Sigmoid colon (tissue), 7 donors: ENCODE results near the gene KCNAB2. TPM values are rescaled to one million over a fixed set of nuclear protein-coding genes. Genes with fewer than 3 reads are reported as not detected.

Experiments
- DNase-seq: peaks from one replicate; pipeline ENCODE4 v3.0.0-alpha.2; 2019
- H3K27ac ChIP-seq, 4 donors: fragments of 200-600 bp; sonication (generic); one replicate each; pipeline ENCODE4 v1.5.1; 2016 to 2019; ENCODE audit warnings: mild to moderate bottlenecking in 1 of 4
- H3K27me3 ChIP-seq, 3 donors: fragments of 200-600 bp; sonication (generic); one replicate each; pipeline ENCODE4 v1.5.1; 2019; ENCODE audit warnings: mild to moderate bottlenecking in 1 of 3
- H3K36me3 ChIP-seq, 4 donors: fragments of 200-600 bp; sonication (generic); one replicate each; pipeline ENCODE4 v1.5.1; 2016 to 2019
- H3K4me1 ChIP-seq, 4 donors: fragments of 200-600 bp; sonication (generic); one replicate each; pipeline ENCODE4 v1.5.1; 2017 to 2019
- H3K4me3 ChIP-seq, 4 donors: fragments of 200-600 bp; sonication (generic); one replicate each; pipeline ENCODE4 v1.5.1; 2017 to 2019; ENCODE audit warnings: mild to moderate bottlenecking in 2 of 4, moderate library complexity in 1 of 4
- H3K9me3 ChIP-seq, 4 donors: fragments of 200-600 bp in 3 of 4; sonication (generic) in 3 of 4; one replicate each; pipeline versions ENCODE4 v1.5.1 to v1.6.1; 2013 to 2019
- CTCF ChIP-seq, 4 experiments: fragments of 450-650 bp in 3 of 4; fragments of 200-600 bp in 1 of 4; IDR thresholded peaks; one replicate each; pipeline ENCODE4 v1.5.1; 2016 to 2019; ENCODE audit warnings: antibody characterized with exemption in 4 of 4, mild to moderate bottlenecking in 3 of 4, moderate library complexity in 2 of 4
- EP300 ChIP-seq, 4 donors: sonication (generic); formaldehyde crosslinking; IDR thresholded peaks; one replicate each; pipeline ENCODE4 v1.6.1; 2017; ENCODE audit warnings: antibody characterized with exemption in 4 of 4
- POLR2A ChIP-seq, 2 donors: fragments of 450-650 bp; IDR thresholded peaks; one replicate each; pipeline ENCODE4 v1.6.1; 2016; ENCODE audit warnings: antibody characterized with exemption in 2 of 2, mild to moderate bottlenecking in 2 of 2, moderate library complexity in 2 of 2
- POLR2AphosphoS5 ChIP-seq, 4 donors: sonication (generic); formaldehyde crosslinking; IDR thresholded peaks; one replicate each; pipeline ENCODE4 v1.6.1; 2017; ENCODE audit warnings: antibody characterized with exemption in 4 of 4
- WGBS, 2 donors: extraction: QIAGEN DNeasy Blood & Tissue Kit; methylation state at CpG; one replicate each; pipeline ENCODE4 v1.1.7; 2013; 5-methylcytosine and 5-hydroxymethylcytosine counted together
- intact Hi-C: fragments of 100-400 bp; cut with DNase I; formaldehyde crosslinking; loops from one replicate; pipeline ENCODE4 v1.15.1; 2023
- polyA plus RNA-seq, 3 donors: library from polyadenylated mRNA; stranded (reverse); fragments of 200-250 nt; gene quantifications; one replicate each; pipeline ENCODE4 v1.2.3, GENCODE V29; 2013
- total RNA-seq, 4 donors: library from RNA; depleted of rRNA; stranded (reverse); fragments of >200 nt; gene quantifications; one replicate each; pipeline ENCODE4 v1.1.0, GENCODE V29; 2016
- donor health status: healthy with polysubstance abuse.
- donor health status: Bipolar disorder and iron deficiency.
- donor health status: healthy.

KCNAB2 gene
- total and polyA plus RNA-seq, 7 donors = 3.0 to 23.5 (median 7.7) TPM

GRCh38 chr1:6043561-6043960 is 2.1 kb upstream of the KCNAB2 start:
- Histone ChIP-seq H3K9me3 (no peaks in the 10 kb centered on the region), H3K27me3 (no peaks in the 10 kb centered on the region), H3K4me1 (no peaks in the 10 kb centered on the region), H3K27ac (no peak overlapping the region), H3K36me3 (no peaks in the 10 kb centered on the region), H3K4me3 (no peak overlapping the region)
- intact Hi-C loops = no loop called here
- TF ChIP-seq POLR2AphosphoS5 (IDR thresholded peaks at IDR 0.05) = no peak
- no peak for TF ChIP-seq EP300 (IDR thresholded peaks at IDR 0.05)
- TF ChIP-seq CTCF (IDR thresholded peaks at IDR 0.05) = no peak
- TF ChIP-seq POLR2A (IDR thresholded peaks at IDR 0.05) = no peak
- WGBS, 2 donors = 91 to 96% methylated on average over 5 of the region's 5 CpGs
- DNase-seq = no peak

- no peaks in the 10 kb centered on the region for H3K4me1 ChIP-seq
- no peaks in the 10 kb centered on the region for H3K27me3 ChIP-seq
- DNase-seq = no peak
- 84 to 91% methylated on average over 11 of the region's 11 CpGs for WGBS, 2 donors
- no peaks in the 10 kb centered on the region for H3K36me3 ChIP-seq
- H3K4me3 ChIP-seq = no peak overlapping the region
- H3K27ac ChIP-seq = no peak overlapping the region
- no peaks in the 10 kb centered on the region for H3K9me3 ChIP-seq
- TF ChIP-seq CTCF (IDR thresholded peaks at IDR 0.05) (no peak), EP300 (IDR thresholded peaks at IDR 0.05) (no peak), POLR2A (IDR thresholded peaks at IDR 0.05) (no peak), POLR2AphosphoS5 (IDR thresholded peaks at IDR 0.05) (no peak)
- intact Hi-C loops = no loop called here
Observed at GRCh38 chr1:6044481-6045109, 1.1 kb upstream of the KCNAB2 start.

- intact Hi-C loops = no loop called here
- TF ChIP-seq CTCF (IDR thresholded peaks at IDR 0.05) = no peak
- TF ChIP-seq POLR2A (IDR thresholded peaks at IDR 0.05) = no peak
- no peak for TF ChIP-seq EP300 (IDR thresholded peaks at IDR 0.05)
- no peak for TF ChIP-seq POLR2AphosphoS5 (IDR thresholded peaks at IDR 0.05)
- DNase-seq = no peak
- Histone ChIP-seq H3K27ac (no peak overlapping the region), H3K9me3 (no peaks in the 10 kb centered on the region), H3K27me3 (no peaks in the 10 kb centered on the region), H3K4me3 (no peak overlapping the region), H3K4me1 (no peaks in the 10 kb centered on the region), H3K36me3 (no peaks in the 10 kb centered on the region)
- 84 to 86% methylated on average over 9 of the region's 9 CpGs for WGBS, 2 donors
Observed at GRCh38 chr1:6045110-6045502, 582 bp upstream of the KCNAB2 start.

- no peak overlapping the region for H3K27ac ChIP-seq
- no peaks in the 10 kb centered on the region for H3K27me3 ChIP-seq
- TF ChIP-seq CTCF (IDR thresholded peaks at IDR 0.05) (no peak), POLR2A (IDR thresholded peaks at IDR 0.05) (no peak), EP300 (IDR thresholded peaks at IDR 0.05) (no peak), POLR2AphosphoS5 (IDR thresholded peaks at IDR 0.05) (no peak)
- intact Hi-C loops = no loop called here
- H3K9me3 ChIP-seq = no peaks in the 10 kb centered on the region
- H3K36me3 ChIP-seq = no peaks in the 10 kb centered on the region
- 83 to 86% methylated on average over 14 of the region's 14 CpGs for WGBS, 2 donors
- no peaks in the 10 kb centered on the region for H3K4me1 ChIP-seq
- no peak overlapping the region for H3K4me3 ChIP-seq
- no peak for DNase-seq
Observed at GRCh38 chr1:6046279-6046678, 591 bp downstream of the KCNAB2 start.
